ENCODE data around the gene TTC6. TPM values are rescaled to one million over a fixed set of nuclear protein-coding genes. Genes with fewer than 3 reads are reported as not detected.

Gene TTC6
- total and polyA plus RNA-seq, 10 of the 15 experiments (the other 5 are each of a cell fraction or from before 2014, with no cell fraction given): not detected

GRCh38 chr14:37565550-37565949 is 29.9 kb upstream of the TTC6 start (continued):
- TF ChIP-seq EGR1 (IDR thresholded peaks at IDR 0.05; ENCODE audit: borderline replicate concordance in 1 of 2, low read depth in 2 of 2, low read length in 2 of 2): no peak

- no peak overlapping the region for H3K4me3 ChIP-seq
- H4K20me1 ChIP-seq (ENCODE audit: control insufficient read depth, insufficient read depth): no peaks in the 10 kb centered on the region
- no peaks in the 10 kb centered on the region for H3K27me3 ChIP-seq (replicated peaks in 1 of 2; ENCODE audit: control insufficient read depth in 2 of 2, insufficient read depth in 2 of 2, low read length in 1 of 2)
- ChIA-PET POLR2A (no interaction called here), SMC1A (ENCODE audit: uncharacterized antibody, unreplicated experiment) (no interaction called here), CTCF (no interaction called here), RAD21 (ENCODE audit: unreplicated experiment) (no interaction called here)
- H3K9me3 ChIP-seq (replicated peaks; ENCODE audit: control insufficient read depth, insufficient read depth, low read length): no peaks in the 10 kb centered on the region
- no peak overlapping the region for H3K9ac ChIP-seq (ENCODE audit: control insufficient read depth, insufficient read depth, low read length)
- ATAC-seq (no peak), FAIRE-seq (no peak), DNase-seq (ENCODE audit: low read depth, low spot score) (no peak)
- H2AFZ ChIP-seq (ENCODE audit: control insufficient read depth, low read depth, low read length): no peak overlapping the region
- in situ Hi-C loops (cut with MboI) (no loop called here), intact Hi-C loops (cut with micrococcal nuclease; ENCODE audit: unreplicated experiment) (no loop called here)
- H3K79me2 ChIP-seq (ENCODE audit: control insufficient read depth, insufficient read depth, low read length): no peaks in the 10 kb centered on the region
- H3K27ac ChIP-seq (ENCODE audit: control insufficient read depth, insufficient read depth): no peak overlapping the region
- no peaks in the 10 kb centered on the region for H3K4me1 ChIP-seq (ENCODE audit: control insufficient read depth, insufficient read depth, low read length)
- TF ChIP-seq IKZF1 (conservative IDR thresholded peaks at IDR 0.05): no peak
- TF ChIP-seq E4F1 (IDR thresholded peaks at IDR 0.05; ENCODE audit: borderline replicate concordance, partially characterized antibody): no peak
- TF ChIP-seq POU2F2 (IDR thresholded peaks at IDR 0.05; ENCODE audit: borderline replicate concordance, low read depth, low read length): no peak
- no peak for TF ChIP-seq SREBF1 (IDR thresholded peaks at IDR 0.05; ENCODE audit: low read length)
- no peak for TF ChIP-seq SMARCA5 (IDR thresholded peaks at IDR 0.05)
- TF ChIP-seq SPI1 (IDR thresholded peaks at IDR 0.05; ENCODE audit: borderline replicate concordance, insufficient read depth, low read depth, low read length): no peak
- no peak for TF ChIP-seq PAX5 (IDR thresholded peaks at IDR 0.05; ENCODE audit: borderline replicate concordance, low read depth, low read length)
- no peak for TF ChIP-seq YY1 (IDR thresholded peaks at IDR 0.05; ENCODE audit: low read depth, low read length)
- no peak for TF ChIP-seq MEF2A (IDR thresholded peaks at IDR 0.05; ENCODE audit: insufficient read depth, low read depth, low read length)
- no peak for TF ChIP-seq POLR2AphosphoS5 (IDR thresholded peaks at IDR 0.05; ENCODE audit: low read length)
- no peak for TF ChIP-seq MAX (IDR thresholded peaks at IDR 0.05; ENCODE audit: low read depth, low read length)
- TF ChIP-seq EZH2 (IDR thresholded peaks at IDR 0.05; ENCODE audit: borderline replicate concordance, control insufficient read depth, low read depth, low read length): no peak
- TF ChIP-seq NFYB (IDR thresholded peaks at IDR 0.05; ENCODE audit: insufficient read depth, low read depth, low read length): no peak
- no peak for TF ChIP-seq E2F4 (IDR thresholded peaks at IDR 0.05; ENCODE audit: low read depth, low read length)
- no peak for TF ChIP-seq FOS (IDR thresholded peaks at IDR 0.05; ENCODE audit: borderline replicate concordance, extremely low read depth, insufficient read length)
- no peak for TF ChIP-seq NKRF (conservative IDR thresholded peaks at IDR 0.05)
- no peaks in the 10 kb centered on the region for H3K36me3 ChIP-seq (ENCODE audit: control insufficient read depth in 2 of 2, insufficient read depth in 2 of 2, low read length in 1 of 2)
- no TSS peak for BruUV-seq (replicated peaks)
- H3K4me2 ChIP-seq (ENCODE audit: control insufficient read depth, insufficient read depth): no peak overlapping the region
- WGBS (ENCODE audit: insufficient coverage, insufficient replicate concordance, low lambda C conversion rate, missing lambda C conversion rate): 0% methylated on average over 3 of the region's 3 CpGs
These were observed 28.5 kb upstream of the TTC6 start for GRCh38 chr14:37566811-37567371.

Measured in GM12878 (cell line).